PC-3 (cell line): Measurements from ENCODE around the gene SMYD3. TPM values are rescaled to one million over a fixed set of nuclear protein-coding genes. Genes with fewer than 3 reads are reported as not detected.
A peak's percentile ranks its signal among the peaks of the same experiment; 100 is the strongest.

Source experiments
- ATAC-seq: fragments of 200-7000 bp; cut with Tn5 transposase; 2 replicates; pipeline ENCODE4 v1.9.1; 2020; ENCODE audit warnings: mild to moderate bottlenecking, moderate library complexity
- BruUV-seq: library from RNA; stranded (reverse); fragments of 400-500 nt; replicated peaks from 2 replicates; lab custom pipeline; 2021; lab: Mats Ljungman, UMichigan
- CTCF ChIA-PET: fragments of 300-600 bp; sonication (Branson Sonifier 250); formaldehyde crosslinking; loops from one replicate; lab custom pipeline; 2022; ENCODE audit warnings: antibody characterized with exemption; lab: Charles Lee
- POLR2A ChIA-PET: fragments of 300-600 bp; sonication (Branson Sonifier 250); formaldehyde crosslinking; loops from one replicate; lab custom pipeline; 2022; ENCODE audit warnings: antibody characterized with exemption; ENCODE audit not compliant: unreplicated experiment; lab: Charles Lee
- DNase-seq: peaks from one replicate; pipeline ENCODE4 v3.0.0-alpha.2; 2015
- H2AFZ ChIP-seq: fragments of 300-600 bp; sonication (generic); 2 replicates; pipeline ENCODE4 v1.6.0; 2016; ENCODE audit warnings: antibody characterized with exemption, low read length
- H3F3A ChIP-seq: fragments of 300-600 bp; sonication (generic); one replicate; pipeline ENCODE4 v1.6.0; 2017; ENCODE audit warnings: antibody characterized with exemption, low read length, control low read depth, mild to moderate bottlenecking; ENCODE audit not compliant: unreplicated experiment
- H3K27ac ChIP-seq: fragments of 300-600 bp; sonication (generic); 2 replicates; pipeline ENCODE4 v1.5.1; 2016; ENCODE audit warnings: mild to moderate bottlenecking, low read length
- H3K27me3 ChIP-seq: fragments of 300-600 bp; sonication (generic); 2 replicates; pipeline ENCODE4 v1.6.1; 2016; ENCODE audit warnings: low read length, mixed read lengths
- H3K36me3 ChIP-seq: fragments of 300-600 bp; sonication (generic); 2 replicates; pipeline ENCODE4 v1.6.1; 2016; ENCODE audit warnings: low read depth, mixed run types, low read length, mixed read lengths
- H3K4me1 ChIP-seq: fragments of 300-600 bp; sonication (generic); 2 replicates; pipeline ENCODE4 v1.5.1; 2016; ENCODE audit warnings: low read length; ENCODE audit not compliant: insufficient read depth
- H3K4me2 ChIP-seq: fragments of 300-600 bp; sonication (generic); 2 replicates; pipeline ENCODE4 v1.6.0; 2016; ENCODE audit warnings: low read length
- H3K4me3 ChIP-seq: fragments of 300-600 bp; sonication (generic); 2 replicates; pipeline ENCODE4 v1.5.1; 2016; ENCODE audit warnings: mild to moderate bottlenecking, low read length, mixed read lengths
- H3K79me2 ChIP-seq: fragments of 300-600 bp; sonication (generic); 2 replicates; pipeline ENCODE4 v1.6.1; 2017; ENCODE audit warnings: low read length, mixed read lengths
- H3K9ac ChIP-seq: fragments of 300-600 bp; sonication (generic); 2 replicates; pipeline ENCODE4 v1.6.0; 2016; ENCODE audit warnings: mild to moderate bottlenecking, low read length
- H3K9me2 ChIP-seq: fragments of 300-600 bp; sonication (generic); replicated peaks from 2 replicates; pipeline ENCODE4 v1.6.1; 2016; ENCODE audit warnings: mixed run types, low read length, mixed read lengths
- H3K9me3 ChIP-seq: fragments of 300-600 bp; sonication (generic); 2 replicates; pipeline ENCODE4 v1.6.1; 2016; ENCODE audit warnings: low read length, mixed read lengths
- H4K20me1 ChIP-seq: fragments of 300-600 bp; sonication (generic); 2 replicates; pipeline ENCODE4 v1.6.1; 2016; ENCODE audit warnings: low read length, mixed read lengths
- CTCF ChIP-seq: fragments of 300-600 bp; sonication (generic); conservative IDR thresholded peaks from 2 replicates; pipeline ENCODE4 v1.5.1; 2017; ENCODE audit warnings: antibody characterized with exemption, low read depth, mild to moderate bottlenecking, low read length
- EZH2 ChIP-seq: fragments of 300-600 bp; sonication (generic); IDR thresholded peaks from one replicate; pipeline ENCODE4 v1.6.1; 2017; ENCODE audit warnings: antibody characterized with exemption, mild to moderate bottlenecking, low read length; ENCODE audit not compliant: unreplicated experiment
- EZH2phosphoT487 ChIP-seq: fragments of 300-600 bp; sonication (generic); IDR thresholded peaks from 2 replicates; pipeline ENCODE4 v1.6.1; 2018; ENCODE audit warnings: mild to moderate bottlenecking, antibody characterized with exemption, low read length, borderline replicate concordance
- intact Hi-C: fragments of 100-400 bp; cut with micrococcal nuclease; formaldehyde crosslinking; loops from 2 replicates; pipeline ENCODE4 v1.9.0; 2023
- total RNA-seq: library from RNA; depleted of rRNA; stranded (reverse); fragments of >200 nt; gene quantifications from 2 replicates; pipeline ENCODE4 v1.2.3, GENCODE V29; 2014

SMYD3 gene
- total RNA-seq, 1 experiment from 2014 or later: 33.0 TPM

- peaks cover 48% of the 10 kb centered on the region for H3K4me1 ChIP-seq
- no peaks in the 10 kb centered on the region for H3K79me2 ChIP-seq
- CTCF ChIA-PET: no interaction called here
- intact Hi-C loops: loop anchor here (1.0 to 10.0 kb wide), 3 partner anchors 14 to 312 kb away; no protein-coding TSS in a partner anchor
- peak overlapping the region; percentile 22; the same call in 1 of the 2 replicates for H3K4me3 ChIP-seq
- H3K9me2 ChIP-seq: no peaks in the 10 kb centered on the region
- peak overlapping the region; percentile 96 for H3K27ac ChIP-seq
- peak overlapping the region; percentile 62 for H3K4me2 ChIP-seq
- ATAC-seq (peak; percentile 91), DNase-seq (peak; percentile 98)
- POLR2A ChIA-PET: interaction anchor here (0.5 kb wide), 2 partner anchors 12 to 278 kb away, joined by 3 to 4 read pairs; no protein-coding TSS in a partner anchor
- peaks cover 12% of the 10 kb centered on the region for H3F3A ChIP-seq
- BruUV-seq: no TSS peak
- peak overlapping the region; percentile 74 for H3K9ac ChIP-seq
- H2AFZ ChIP-seq: peak overlapping the region; percentile 52
- TF ChIP-seq EZH2phosphoT487 (no peak), CTCF (no peak), EZH2 (no peak)
- no peaks in the 10 kb centered on the region for H3K27me3 ChIP-seq
- H4K20me1 ChIP-seq: no peaks in the 10 kb centered on the region
- H3K9me3 ChIP-seq: no peaks in the 10 kb centered on the region
- no peaks in the 10 kb centered on the region for H3K36me3 ChIP-seq
These were observed 364.7 kb downstream of the SMYD3 start for GRCh38 chr1:246142320-246142893.

GRCh38 chr1:246141306-246141705 lies 365.8 kb downstream of the SMYD3 start:
- POLR2A ChIA-PET: no interaction called here
- H3K27ac ChIP-seq: peak overlapping the region; percentile 96
- H3K9me3 ChIP-seq: no peaks in the 10 kb centered on the region
- H3K27me3 ChIP-seq: no peaks in the 10 kb centered on the region
- H3K9me2 ChIP-seq: no peaks in the 10 kb centered on the region
- H2AFZ ChIP-seq: no peak overlapping the region
- TF ChIP-seq CTCF: no peak
- no peak for TF ChIP-seq EZH2
- no peak for TF ChIP-seq EZH2phosphoT487
- H4K20me1 ChIP-seq: no peaks in the 10 kb centered on the region
- peaks cover 12% of the 10 kb centered on the region for H3F3A ChIP-seq
- DNase-seq (no peak), ATAC-seq (no peak)
- intact Hi-C loops: loop anchor here (10.0 kb wide), 1 partner anchor 313 kb away; no protein-coding TSS in a partner anchor
- H3K36me3 ChIP-seq: no peaks in the 10 kb centered on the region
- H3K9ac ChIP-seq: peak overlapping the region; percentile 61
- peaks cover 52% of the 10 kb centered on the region for H3K4me1 ChIP-seq
- CTCF ChIA-PET: no interaction called here
- no peaks in the 10 kb centered on the region for H3K79me2 ChIP-seq
- no TSS peak for BruUV-seq
- H3K4me2 ChIP-seq: peak overlapping the region; percentile 62
- H3K4me3 ChIP-seq: no peak overlapping the region

GRCh38 chr1:246139745-246140182 lies 367.3 kb downstream of the SMYD3 start:
- BruUV-seq: no TSS peak
- Histone ChIP-seq H3K4me3 (peak overlapping the region; percentile 21; the same call in 1 of the 2 replicates), H3K36me3 (no peaks in the 10 kb centered on the region), H3F3A (peaks cover 12% of the 10 kb centered on the region), H3K4me1 (peaks cover 52% of the 10 kb centered on the region), H3K27ac (peak overlapping the region; percentile 96), H3K79me2 (no peaks in the 10 kb centered on the region), H3K9ac (peak overlapping the region; percentile 61), H2AFZ (no peak overlapping the region), H3K4me2 (peak overlapping the region; percentile 69), H3K9me2 (no peaks in the 10 kb centered on the region), H3K27me3 (no peaks in the 10 kb centered on the region), H4K20me1 (no peaks in the 10 kb centered on the region), H3K9me3 (no peaks in the 10 kb centered on the region)
- CTCF ChIA-PET: no interaction called here
- DNase-seq (peak; percentile 97), ATAC-seq (peak; percentile 78)
- intact Hi-C loops: loop anchor here (5.0 to 10.0 kb wide), 2 partner anchors 143 to 315 kb away; no protein-coding TSS in a partner anchor
- POLR2A ChIA-PET: interaction anchor here (0.5 to 0.8 kb wide), 3 partner anchors 16 to 213 kb away, joined by 3 to 8 read pairs (median 3); no protein-coding TSS in a partner anchor
- TF ChIP-seq CTCF: no peak
- TF ChIP-seq EZH2: no peak
- TF ChIP-seq EZH2phosphoT487: no peak
